Fibroblast of lung (primary cell): Measurements from ENCODE around the gene ATP8A2.

Experiments
- EZH2 ChIP-seq: IDR thresholded peaks from 2 replicates; pipeline ENCODE4 v1.5.1; 2012; ENCODE audit warnings: low read length, control low read depth, mild to moderate bottlenecking; ENCODE audit errors: missing control alignments
- TF ChIP-seq, protein P1 (sequence below), 2 donors: IDR thresholded peaks in 1 of 2; conservative IDR thresholded peaks in 1 of 2; 1 replicate in 1 of 2; 2 replicates in 1 of 2; pipeline ENCODE4 v1.5.1; 2011 to 2012; ENCODE audit warnings: low read length in 2 of 2, control low read depth in 1 of 2, inconsistent platforms in 1 of 2, low read depth in 1 of 2, mild to moderate bottlenecking in 1 of 2

DNA sequence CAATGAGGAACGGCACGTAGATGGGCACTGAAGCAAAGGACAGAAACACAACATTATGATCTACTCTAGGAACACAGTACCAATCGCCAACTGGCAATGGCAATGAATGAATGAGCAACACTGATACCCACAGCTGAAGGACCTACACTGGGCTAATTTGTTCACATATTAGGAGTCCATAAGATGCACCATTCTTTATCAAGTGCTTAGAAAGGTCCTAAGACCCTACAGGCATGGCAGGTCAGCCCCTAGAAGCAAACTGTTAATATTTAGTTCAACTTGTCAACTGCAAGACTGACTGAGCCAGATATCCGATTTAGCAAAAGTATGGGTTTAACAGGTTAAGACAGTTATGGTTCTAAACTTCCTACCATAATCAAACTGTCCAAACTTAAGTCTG lies 675.3 kb downstream of the ATP8A2 start:
- TF ChIP-seq, protein P1, sequence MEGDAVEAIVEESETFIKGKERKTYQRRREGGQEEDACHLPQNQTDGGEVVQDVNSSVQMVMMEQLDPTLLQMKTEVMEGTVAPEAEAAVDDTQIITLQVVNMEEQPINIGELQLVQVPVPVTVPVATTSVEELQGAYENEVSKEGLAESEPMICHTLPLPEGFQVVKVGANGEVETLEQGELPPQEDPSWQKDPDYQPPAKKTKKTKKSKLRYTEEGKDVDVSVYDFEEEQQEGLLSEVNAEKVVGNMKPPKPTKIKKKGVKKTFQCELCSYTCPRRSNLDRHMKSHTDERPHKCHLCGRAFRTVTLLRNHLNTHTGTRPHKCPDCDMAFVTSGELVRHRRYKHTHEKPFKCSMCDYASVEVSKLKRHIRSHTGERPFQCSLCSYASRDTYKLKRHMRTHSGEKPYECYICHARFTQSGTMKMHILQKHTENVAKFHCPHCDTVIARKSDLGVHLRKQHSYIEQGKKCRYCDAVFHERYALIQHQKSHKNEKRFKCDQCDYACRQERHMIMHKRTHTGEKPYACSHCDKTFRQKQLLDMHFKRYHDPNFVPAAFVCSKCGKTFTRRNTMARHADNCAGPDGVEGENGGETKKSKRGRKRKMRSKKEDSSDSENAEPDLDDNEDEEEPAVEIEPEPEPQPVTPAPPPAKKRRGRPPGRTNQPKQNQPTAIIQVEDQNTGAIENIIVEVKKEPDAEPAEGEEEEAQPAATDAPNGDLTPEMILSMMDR (conservative IDR thresholded peaks at IDR 0.05 in 1 of 2, IDR thresholded peaks at IDR 0.05 in 1 of 2; ENCODE audit: low read depth in 1 of 2, low read length in 2 of 2) = no peak
- no peak for TF ChIP-seq EZH2
